GM12878 (cell line): Measurements from ENCODE around the gene PAXX. TPM values are rescaled to one million over a fixed set of nuclear protein-coding genes. Genes with fewer than 3 reads are reported as not detected.

ENCODE experiments used
- ATAC-seq: fragments of 200-7000 bp; cut with Tn5 transposase; 3 replicates; pipeline ENCODE4 v1.9.1; 2020; ENCODE audit warnings: mild to moderate bottlenecking, moderate library complexity
- BruUV-seq: library from RNA; stranded (reverse); fragments of 400-500 nt; replicated peaks from 2 replicates; lab custom pipeline; 2021; lab: Mats Ljungman, UMichigan
- CTCF ChIA-PET: fragments of 300-600 bp; sonication (Branson Sonifier 250); formaldehyde crosslinking; extraction: SDS; loops from one replicate; lab custom pipeline; 2021; ENCODE audit warnings: inconsistent platforms; lab: Yijun Ruan, JAX
- POLR2A ChIA-PET: fragments of 350-600 bp; formaldehyde crosslinking; extraction: SDS; loops from one replicate; lab custom pipeline; 2021; ENCODE audit warnings: inconsistent platforms; lab: Charles Lee
- RAD21 ChIA-PET: fragments of 300-600 bp; sonication (Branson Sonifier 250); formaldehyde crosslinking; loops from one replicate; lab custom pipeline; 2023; ENCODE audit warnings: antibody characterized with exemption; ENCODE audit not compliant: unreplicated experiment; lab: Charles Lee
- SMC1A ChIA-PET: fragments of 300-600 bp; sonication (Branson Sonifier 250); formaldehyde crosslinking; loops from one replicate; lab custom pipeline; 2023; ENCODE audit not compliant: unreplicated experiment, uncharacterized antibody; lab: Charles Lee
- DNase-seq: peaks from one replicate; pipeline ENCODE4 v3.0.0-alpha.2; 2011; ENCODE audit warnings: low read depth, low spot score
- FAIRE-seq: peaks from 3 replicates; lab custom pipeline; 2011; peaks lifted over from hg19 to GRCh38; lab: Jason Lieb, UNC
- H2AFZ ChIP-seq: 2 replicates; pipeline ENCODE4 v1.6.0; 2011; ENCODE audit warnings: low read depth, low read length, control low read depth; ENCODE audit not compliant: control insufficient read depth
- H3K27ac ChIP-seq: 2 replicates; pipeline ENCODE4 v1.5.1; 2011; ENCODE audit warnings: control low read depth; ENCODE audit not compliant: control insufficient read depth, insufficient read depth
- H3K27me3 ChIP-seq, 2 experiments: replicated peaks in 1 of 2; 2 replicates each; pipeline versions ENCODE4 v1.6.0 to v1.6.1; 2011; ENCODE audit warnings: low read length in 1 of 2; ENCODE audit not compliant: control insufficient read depth in 2 of 2, insufficient read depth in 2 of 2
- H3K36me3 ChIP-seq, 2 experiments: 2 replicates each; pipeline ENCODE4 v1.5.1; 2011; ENCODE audit warnings: low read length in 1 of 2; ENCODE audit not compliant: control insufficient read depth in 2 of 2, insufficient read depth in 2 of 2
- H3K4me1 ChIP-seq: 2 replicates; pipeline ENCODE4 v1.6.1; 2011; ENCODE audit warnings: mild to moderate bottlenecking, low read length, moderate library complexity, mixed read lengths; ENCODE audit not compliant: control insufficient read depth, insufficient read depth
- H3K4me2 ChIP-seq: 2 replicates; pipeline ENCODE4 v1.6.0; 2011; ENCODE audit warnings: control low read depth; ENCODE audit not compliant: control insufficient read depth, insufficient read depth
- H3K4me3 ChIP-seq: fragments of 200-600 bp; sonication (generic); 2 replicates; pipeline ENCODE4 v1.5.1; 2016
- H3K79me2 ChIP-seq: 2 replicates; pipeline ENCODE4 v1.6.0; 2011; ENCODE audit warnings: low read length; ENCODE audit not compliant: control insufficient read depth, insufficient read depth
- H3K9ac ChIP-seq: 2 replicates; pipeline ENCODE4 v1.8.0; 2011; ENCODE audit warnings: low read length, control low read depth, mixed read lengths; ENCODE audit not compliant: control insufficient read depth, insufficient read depth
- H3K9me3 ChIP-seq: replicated peaks from 3 replicates; pipeline ENCODE4 v1.5.1; 2011; ENCODE audit warnings: mild to moderate bottlenecking, low read length; ENCODE audit not compliant: control insufficient read depth, insufficient read depth
- H4K20me1 ChIP-seq: 2 replicates; pipeline ENCODE4 v1.6.0; 2011; ENCODE audit not compliant: control insufficient read depth, insufficient read depth
- CBX3 ChIP-seq: fragments of 200-600 bp; sonication (generic); IDR thresholded peaks from 2 replicates; pipeline ENCODE4 v1.6.1; 2016; ENCODE audit warnings: low read depth, borderline replicate concordance
- EGR1 ChIP-seq, 2 experiments: IDR thresholded peaks; 1 replicate in 1 of 2; 2 replicates in 1 of 2; pipeline ENCODE4 v1.6.1; 2011 to 2012; ENCODE audit warnings: low read depth in 2 of 2, low read length in 2 of 2, borderline replicate concordance in 1 of 2, mild to moderate bottlenecking in 1 of 2, moderate library complexity in 1 of 2
- FOXK2 ChIP-seq: fragments of 450-650 bp; IDR thresholded peaks from 2 replicates; pipeline ENCODE4 v1.6.1; 2017; ENCODE audit warnings: mild to moderate bottlenecking, moderate library complexity
- RUNX3 ChIP-seq: IDR thresholded peaks from 2 replicates; pipeline ENCODE4 v1.6.1; 2012; ENCODE audit warnings: low read length, inconsistent platforms
- ZBED1 ChIP-seq: IDR thresholded peaks from 2 replicates; pipeline ENCODE4 v1.6.1; 2016; ENCODE audit warnings: borderline replicate concordance
- ZNF207 ChIP-seq: fragments of 450-650 bp; IDR thresholded peaks from 2 replicates; pipeline ENCODE4 v1.6.1; 2014; ENCODE audit warnings: antibody characterized with exemption, mild to moderate bottlenecking, borderline replicate concordance
- ZNF24 ChIP-seq: fragments of 450-650 bp; IDR thresholded peaks from 2 replicates; pipeline ENCODE4 v1.6.1; 2017; ENCODE audit warnings: antibody characterized with exemption, mild to moderate bottlenecking
- WGBS: methylation state at CpG from one replicate; pipeline ENCODE4 v1.1.6; 2016; ENCODE audit warnings: low lambda C conversion rate; ENCODE audit not compliant: insufficient replicate concordance, insufficient coverage; ENCODE audit errors: missing lambda C conversion rate; 5-methylcytosine and 5-hydroxymethylcytosine counted together
- in situ Hi-C: fragments of 300-500 bp; cut with MboI; formaldehyde crosslinking; loops from 9 replicates; pipeline ENCODE4 v1.14.3; 2018; ENCODE audit warnings: mixed read lengths
- intact Hi-C: fragments of 100-400 bp; cut with micrococcal nuclease; formaldehyde crosslinking; loops from one replicate; pipeline ENCODE4 v1.14.2; 2022; ENCODE audit not compliant: unreplicated experiment
- polyA plus RNA-seq, 11 experiments: library from polyadenylated mRNA; depleted of rRNA in 4 of 11; unstranded in 6 of 11; stranded (reverse) in 5 of 11; fragments of >200 nt; fragmentation: Nextera tagmentation in 4 of 11; fragmentation: Illumina TruSeq in 1 of 11; extraction: Ambion mirVana in 4 of 11; extraction: Trizol in 1 of 11; gene quantifications; 1 replicate in 1 of 11; 2 replicates in 10 of 11; pipeline versions ENCODE4 v1.2.1 to v1.2.3, GENCODE V29; 2011 to 2016; ENCODE audit warnings: inconsistent platforms in 2 of 11, missing spikeins in 2 of 11, low read depth in 1 of 11
- total RNA-seq, 4 experiments: library from RNA; depleted of rRNA in 3 of 4; stranded (reverse); fragments of >200 nt in 3 of 4; fragmentation: Illumina TruSeq in 1 of 4; extraction: Trizol in 1 of 4; gene quantifications; 2 replicates each; pipeline versions ENCODE4 v1.2.1 to v1.2.3, GENCODE V29; 2013 to 2021
- TF ChIP-seq, protein P1 (sequence below): IDR thresholded peaks from 2 replicates; pipeline ENCODE4 v1.6.1; 2011; ENCODE audit warnings: low read depth, low read length, improper control_type of control experiment, borderline replicate concordance

The PAXX gene
- total and polyA plus RNA-seq, 10 of the 15 experiments (the other 5 are each of a cell fraction or from before 2014, with no cell fraction given), result 0.18 to 60.6 (median 29.5) TPM

DNA sequence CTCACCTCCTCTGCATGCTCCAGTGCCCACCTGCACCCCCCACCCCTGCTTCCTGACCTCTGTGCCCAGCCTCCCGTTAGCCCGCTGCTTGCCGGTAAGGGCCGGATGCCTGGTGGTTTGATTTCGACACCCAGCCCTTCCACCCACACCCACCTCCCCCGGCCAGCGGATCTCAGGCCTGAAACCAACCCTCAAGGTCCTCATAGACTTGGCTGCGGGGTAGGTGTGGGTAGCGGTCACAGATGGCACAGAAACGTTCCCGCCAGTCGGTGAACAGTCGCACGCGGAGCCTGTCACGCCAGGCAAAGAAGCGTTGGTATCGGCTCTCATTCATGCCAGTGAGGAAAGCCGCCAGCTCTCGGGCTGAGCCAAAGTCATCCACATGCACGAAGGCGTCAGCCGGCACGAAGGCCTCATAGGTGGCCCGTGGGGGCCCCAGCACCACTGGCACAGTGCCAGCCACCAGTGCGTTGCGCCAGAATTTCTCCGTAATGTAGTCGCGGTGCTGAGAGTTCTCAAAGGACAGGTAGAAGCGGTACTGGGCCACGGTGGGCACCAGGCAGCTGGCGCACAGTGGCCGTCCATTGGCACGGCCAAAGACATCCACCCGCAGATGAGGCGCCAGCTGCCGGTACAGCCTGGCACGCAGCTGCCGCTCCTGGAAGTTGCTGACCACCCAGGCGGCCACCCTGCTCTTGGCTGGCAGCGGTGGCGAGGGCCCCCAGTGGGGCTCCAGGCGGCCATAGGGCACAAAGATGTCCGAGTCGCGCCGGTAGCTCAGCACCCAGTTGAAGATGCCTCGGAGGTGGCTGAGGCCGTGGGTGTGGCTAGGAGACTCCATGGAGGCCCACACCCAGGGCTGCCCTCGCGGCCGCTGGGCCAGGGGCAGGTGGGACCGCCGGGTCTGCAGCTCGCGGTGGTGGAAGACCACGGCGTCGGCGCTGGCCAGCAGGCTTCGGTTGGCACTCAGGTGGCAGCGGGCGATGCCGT is 38.6 kb downstream of the PAXX start:
- DNase-seq (peak; percentile 42), FAIRE-seq (no peak), ATAC-seq (no peak)
- Histone ChIP-seq H3K4me3 (no peak overlapping the region), H4K20me1 (no peaks in the 10 kb centered on the region), H3K36me3 (no peaks in the 10 kb centered on the region), H3K27me3 (peaks cover 0 to 2% of the 10 kb centered on the region in 2 experiments; a peak in 2 of 4 replicates), H3K9ac (no peak overlapping the region), H3K79me2 (no peaks in the 10 kb centered on the region), H3K4me1 (peaks cover 50% of the 10 kb centered on the region)
- WGBS, result 3% methylated on average over 65 of the region's 65 CpGs
- POLR2A ChIA-PET, result interaction anchor here (0.5 kb wide), 1 partner anchor 11 kb away, joined by 4 read pairs; no protein-coding TSS in a partner anchor
- intact Hi-C loops, result no loop called here
- RAD21 ChIA-PET, result interaction anchor here (0.5 to 2.1 kb wide), 4 partner anchors 37 to 264 kb away, joined by 3 to 15 read pairs (median 4); no protein-coding TSS in a partner anchor
- SMC1A ChIA-PET, result interaction anchor here (2.1 to 5.2 kb wide), 2 partner anchors 83 kb away, joined by 14 to 77 read pairs; no protein-coding TSS in a partner anchor
- peak in 1 of 2 experiments; percentile 61; a peak in 2 of 3 replicates for TF ChIP-seq EGR1 (IDR thresholded peaks at IDR 0.05; ENCODE audit: borderline replicate concordance in 1 of 2, low read depth in 2 of 2, low read length in 2 of 2)
- peak; percentile 55 for TF ChIP-seq RUNX3
- TF ChIP-seq, protein P1, sequence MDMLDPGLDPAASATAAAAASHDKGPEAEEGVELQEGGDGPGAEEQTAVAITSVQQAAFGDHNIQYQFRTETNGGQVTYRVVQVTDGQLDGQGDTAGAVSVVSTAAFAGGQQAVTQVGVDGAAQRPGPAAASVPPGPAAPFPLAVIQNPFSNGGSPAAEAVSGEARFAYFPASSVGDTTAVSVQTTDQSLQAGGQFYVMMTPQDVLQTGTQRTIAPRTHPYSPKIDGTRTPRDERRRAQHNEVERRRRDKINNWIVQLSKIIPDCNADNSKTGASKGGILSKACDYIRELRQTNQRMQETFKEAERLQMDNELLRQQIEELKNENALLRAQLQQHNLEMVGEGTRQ, result no peak
- TF ChIP-seq FOXK2, result no peak
- TF ChIP-seq ZNF207, result no peak
- no peak for TF ChIP-seq ZNF24
- TF ChIP-seq ZBED1, result no peak
- TF ChIP-seq CBX3, result no peak
- TF ChIP-seq, all 136 proteins: peak for 2
- Histone ChIP-seq H3K4me2 (peak overlapping the region; percentile 30; the same call in 1 of the 2 replicates), H3K9me3 (no peaks in the 10 kb centered on the region), H2AFZ (no peak overlapping the region), H3K27ac (no peak overlapping the region)
- CTCF ChIA-PET, result interaction anchor here (1.1 to 4.7 kb wide), 13 partner anchors 16 to 243 kb away, joined by 4 to 65 read pairs (median 7); partner anchors contain the start of genes AJM1, C8G, CLIC3 and PAXX
- no TSS peak for BruUV-seq
- in situ Hi-C loops, result no loop called here
